ENCODE data around the gene S100A16. TPM values are rescaled to one million over a fixed set of nuclear protein-coding genes. Genes with fewer than 3 reads are reported as not detected.
"Not testable (repeated sequence)": the region's sequence is repeated elsewhere in the genome, so short reads cannot be mapped to it uniquely, and the experiment has no call there.

Gene S100A16
- total and polyA plus RNA-seq, 4 donors, result 70.6 to 182 (median 141) TPM

GRCh38 chr1:153578490-153578889 lies 34.4 kb downstream of the S100A16 start:
- Histone ChIP-seq H3K4me1 (ENCODE audit: control insufficient read depth in 5 of 5, insufficient read depth in 5 of 5, low read length in 5 of 5) (peaks cover 0 to 2% (median 0%) of the 10 kb centered on the region in 5 donors), H3K27ac (ENCODE audit: low read depth in 1 of 2, low read length in 1 of 2) (no peak overlapping the region), H3K9ac (ENCODE audit: insufficient read depth in 1 of 2, low read length in 2 of 2) (no peak overlapping the region), H3K9me3 (ENCODE audit: control insufficient read depth in 4 of 4, insufficient read depth in 3 of 4, low read length in 3 of 4) (no peaks in the 10 kb centered on the region), H3K27me3 (ENCODE audit: control insufficient read depth in 3 of 3, insufficient read depth in 3 of 3, low read length in 2 of 3) (no peaks in the 10 kb centered on the region), H3K4me3 (no peak overlapping the region), H3K36me3 (ENCODE audit: control insufficient read depth in 4 of 4, insufficient read depth in 4 of 4, low read length in 4 of 4) (no peaks in the 10 kb centered on the region)
- ATAC-seq (ENCODE audit: insufficient read depth, low FRiP score) (no peak), DNase-seq (no peak)
- TF ChIP-seq, protein P1, sequence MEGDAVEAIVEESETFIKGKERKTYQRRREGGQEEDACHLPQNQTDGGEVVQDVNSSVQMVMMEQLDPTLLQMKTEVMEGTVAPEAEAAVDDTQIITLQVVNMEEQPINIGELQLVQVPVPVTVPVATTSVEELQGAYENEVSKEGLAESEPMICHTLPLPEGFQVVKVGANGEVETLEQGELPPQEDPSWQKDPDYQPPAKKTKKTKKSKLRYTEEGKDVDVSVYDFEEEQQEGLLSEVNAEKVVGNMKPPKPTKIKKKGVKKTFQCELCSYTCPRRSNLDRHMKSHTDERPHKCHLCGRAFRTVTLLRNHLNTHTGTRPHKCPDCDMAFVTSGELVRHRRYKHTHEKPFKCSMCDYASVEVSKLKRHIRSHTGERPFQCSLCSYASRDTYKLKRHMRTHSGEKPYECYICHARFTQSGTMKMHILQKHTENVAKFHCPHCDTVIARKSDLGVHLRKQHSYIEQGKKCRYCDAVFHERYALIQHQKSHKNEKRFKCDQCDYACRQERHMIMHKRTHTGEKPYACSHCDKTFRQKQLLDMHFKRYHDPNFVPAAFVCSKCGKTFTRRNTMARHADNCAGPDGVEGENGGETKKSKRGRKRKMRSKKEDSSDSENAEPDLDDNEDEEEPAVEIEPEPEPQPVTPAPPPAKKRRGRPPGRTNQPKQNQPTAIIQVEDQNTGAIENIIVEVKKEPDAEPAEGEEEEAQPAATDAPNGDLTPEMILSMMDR (IDR thresholded peaks at IDR 0.05; ENCODE audit: control extremely low read depth, extremely low read depth), result no peak

GRCh38 chr1:153577624-153578051 lies 35.3 kb downstream of the S100A16 start:
- ATAC-seq (ENCODE audit: insufficient read depth, low FRiP score), result no peak
- Histone ChIP-seq H3K36me3 (ENCODE audit: control insufficient read depth in 4 of 4, insufficient read depth in 4 of 4, low read length in 4 of 4) (no peaks in the 10 kb centered on the region), H3K27me3 (ENCODE audit: control insufficient read depth in 3 of 3, insufficient read depth in 3 of 3, low read length in 2 of 3) (no peaks in the 10 kb centered on the region), H3K9ac (ENCODE audit: insufficient read depth in 1 of 2, low read length in 2 of 2) (no peak overlapping the region), H3K4me3 (no peak overlapping the region), H3K4me1 (ENCODE audit: control insufficient read depth in 5 of 5, insufficient read depth in 5 of 5, low read length in 5 of 5) (peaks cover 0 to 2% (median 0%) of the 10 kb centered on the region in 5 donors), H3K27ac (ENCODE audit: low read depth in 1 of 2, low read length in 1 of 2) (no peak overlapping the region), H3K9me3 (ENCODE audit: control insufficient read depth in 4 of 4, insufficient read depth in 3 of 4, low read length in 3 of 4) (no peaks in the 10 kb centered on the region)
- DNase-seq, result no peak
- TF ChIP-seq, protein P1 (IDR thresholded peaks at IDR 0.05; ENCODE audit: control extremely low read depth, extremely low read depth), result no peak
- WGBS, 2 donors, result 58 to 78% methylated on average over 9 of the region's 9 CpGs

- Histone ChIP-seq H3K36me3 (ENCODE audit: control insufficient read depth in 4 of 4, insufficient read depth in 4 of 4, low read length in 4 of 4) (no peaks in the 10 kb centered on the region), H3K27ac (ENCODE audit: low read depth in 1 of 2, low read length in 1 of 2) (no peak overlapping the region), H3K9me3 (ENCODE audit: control insufficient read depth in 4 of 4, insufficient read depth in 3 of 4, low read length in 3 of 4) (no peaks in the 10 kb centered on the region), H3K27me3 (ENCODE audit: control insufficient read depth in 3 of 3, insufficient read depth in 3 of 3, low read length in 2 of 3) (no peaks in the 10 kb centered on the region), H3K9ac (ENCODE audit: insufficient read depth in 1 of 2, low read length in 2 of 2) (no peak overlapping the region), H3K4me3 (no peak overlapping the region), H3K4me1 (ENCODE audit: control insufficient read depth in 5 of 5, insufficient read depth in 5 of 5, low read length in 5 of 5) (peaks cover 0 to 2% (median 0%) of the 10 kb centered on the region in 5 donors)
- 50 to 65% methylated on average over 4 of the region's 4 CpGs for WGBS, 2 donors
- TF ChIP-seq, protein P1 (IDR thresholded peaks at IDR 0.05; ENCODE audit: control extremely low read depth, extremely low read depth), result no peak
- no peak for ATAC-seq (ENCODE audit: insufficient read depth, low FRiP score)
- DNase-seq, result no peak
Measured at GRCh38 chr1:153577138-153577537, 35.8 kb downstream of the S100A16 start.

- not testable (repeated sequence) for ATAC-seq (ENCODE audit: insufficient read depth, low FRiP score); H3K27ac ChIP-seq (ENCODE audit: low read depth in 1 of 2, low read length in 1 of 2); DNase-seq; H3K4me1 ChIP-seq (ENCODE audit: control insufficient read depth in 5 of 5, insufficient read depth in 5 of 5, low read length in 5 of 5); H3K27me3 ChIP-seq (ENCODE audit: control insufficient read depth in 3 of 3, insufficient read depth in 3 of 3, low read length in 2 of 3); H3K4me3 ChIP-seq; H3K9ac ChIP-seq (ENCODE audit: insufficient read depth in 1 of 2, low read length in 2 of 2); H3K36me3 ChIP-seq (ENCODE audit: control insufficient read depth in 4 of 4, insufficient read depth in 4 of 4, low read length in 4 of 4); H3K9me3 ChIP-seq (ENCODE audit: control insufficient read depth in 4 of 4, insufficient read depth in 3 of 4, low read length in 3 of 4)
- 80 to 91% methylated on average over 10 of the region's 10 CpGs for WGBS, 2 donors
Measured at GRCh38 chr1:153575497-153575896, 37.4 kb downstream of the S100A16 start.

DNA sequence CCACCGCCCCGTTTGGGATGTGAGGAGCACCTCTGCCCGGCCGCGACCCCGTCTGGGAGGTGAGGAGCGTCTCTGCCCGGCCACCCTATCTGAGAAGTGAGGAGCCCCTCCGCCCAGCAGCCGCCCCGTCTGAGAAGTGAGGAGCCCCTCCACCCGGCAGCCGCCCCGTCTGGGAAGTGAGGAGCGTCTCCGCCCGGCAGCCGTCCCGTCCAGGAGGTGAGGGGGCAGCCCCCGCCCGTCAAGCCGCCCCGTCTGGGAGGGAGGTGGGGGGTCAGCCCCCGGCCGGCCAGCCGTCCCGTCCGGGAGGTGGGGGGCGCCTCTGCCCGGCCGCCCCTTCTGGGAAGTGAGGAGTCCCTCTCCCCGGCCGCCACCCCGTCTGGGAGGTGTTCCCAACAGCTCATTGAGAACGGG lies 37.9 kb downstream of the S100A16 start:
- DNase-seq; H3K27ac ChIP-seq (ENCODE audit: low read depth in 1 of 2, low read length in 1 of 2); H3K36me3 ChIP-seq (ENCODE audit: control insufficient read depth in 4 of 4, insufficient read depth in 4 of 4, low read length in 4 of 4); H3K27me3 ChIP-seq (ENCODE audit: control insufficient read depth in 3 of 3, insufficient read depth in 3 of 3, low read length in 2 of 3); H3K9ac ChIP-seq (ENCODE audit: insufficient read depth in 1 of 2, low read length in 2 of 2); H3K4me1 ChIP-seq (ENCODE audit: control insufficient read depth in 5 of 5, insufficient read depth in 5 of 5, low read length in 5 of 5); ATAC-seq (ENCODE audit: insufficient read depth, low FRiP score); H3K4me3 ChIP-seq; H3K9me3 ChIP-seq (ENCODE audit: control insufficient read depth in 4 of 4, insufficient read depth in 3 of 4, low read length in 3 of 4): not testable (repeated sequence)
- 90 to 94% methylated on average over 35 of the region's 35 CpGs for WGBS, 2 donors

Data from lung (tissue), 12 donors.